Measurements from ENCODE around the gene DOCK3.

DOCK3 gene, protein sequence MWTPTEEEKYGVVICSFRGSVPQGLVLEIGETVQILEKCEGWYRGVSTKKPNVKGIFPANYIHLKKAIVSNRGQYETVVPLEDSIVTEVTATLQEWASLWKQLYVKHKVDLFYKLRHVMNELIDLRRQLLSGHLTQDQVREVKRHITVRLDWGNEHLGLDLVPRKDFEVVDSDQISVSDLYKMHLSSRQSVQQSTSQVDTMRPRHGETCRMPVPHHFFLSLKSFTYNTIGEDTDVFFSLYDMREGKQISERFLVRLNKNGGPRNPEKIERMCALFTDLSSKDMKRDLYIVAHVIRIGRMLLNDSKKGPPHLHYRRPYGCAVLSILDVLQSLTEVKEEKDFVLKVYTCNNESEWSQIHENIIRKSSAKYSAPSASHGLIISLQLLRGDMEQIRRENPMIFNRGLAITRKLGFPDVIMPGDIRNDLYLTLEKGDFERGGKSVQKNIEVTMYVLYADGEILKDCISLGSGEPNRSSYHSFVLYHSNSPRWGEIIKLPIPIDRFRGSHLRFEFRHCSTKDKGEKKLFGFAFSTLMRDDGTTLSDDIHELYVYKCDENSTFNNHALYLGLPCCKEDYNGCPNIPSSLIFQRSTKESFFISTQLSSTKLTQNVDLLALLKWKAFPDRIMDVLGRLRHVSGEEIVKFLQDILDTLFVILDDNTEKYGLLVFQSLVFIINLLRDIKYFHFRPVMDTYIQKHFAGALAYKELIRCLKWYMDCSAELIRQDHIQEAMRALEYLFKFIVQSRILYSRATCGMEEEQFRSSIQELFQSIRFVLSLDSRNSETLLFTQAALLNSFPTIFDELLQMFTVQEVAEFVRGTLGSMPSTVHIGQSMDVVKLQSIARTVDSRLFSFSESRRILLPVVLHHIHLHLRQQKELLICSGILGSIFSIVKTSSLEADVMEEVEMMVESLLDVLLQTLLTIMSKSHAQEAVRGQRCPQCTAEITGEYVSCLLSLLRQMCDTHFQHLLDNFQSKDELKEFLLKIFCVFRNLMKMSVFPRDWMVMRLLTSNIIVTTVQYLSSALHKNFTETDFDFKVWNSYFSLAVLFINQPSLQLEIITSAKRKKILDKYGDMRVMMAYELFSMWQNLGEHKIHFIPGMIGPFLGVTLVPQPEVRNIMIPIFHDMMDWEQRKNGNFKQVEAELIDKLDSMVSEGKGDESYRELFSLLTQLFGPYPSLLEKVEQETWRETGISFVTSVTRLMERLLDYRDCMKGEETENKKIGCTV (N-terminal part only)

DNA sequence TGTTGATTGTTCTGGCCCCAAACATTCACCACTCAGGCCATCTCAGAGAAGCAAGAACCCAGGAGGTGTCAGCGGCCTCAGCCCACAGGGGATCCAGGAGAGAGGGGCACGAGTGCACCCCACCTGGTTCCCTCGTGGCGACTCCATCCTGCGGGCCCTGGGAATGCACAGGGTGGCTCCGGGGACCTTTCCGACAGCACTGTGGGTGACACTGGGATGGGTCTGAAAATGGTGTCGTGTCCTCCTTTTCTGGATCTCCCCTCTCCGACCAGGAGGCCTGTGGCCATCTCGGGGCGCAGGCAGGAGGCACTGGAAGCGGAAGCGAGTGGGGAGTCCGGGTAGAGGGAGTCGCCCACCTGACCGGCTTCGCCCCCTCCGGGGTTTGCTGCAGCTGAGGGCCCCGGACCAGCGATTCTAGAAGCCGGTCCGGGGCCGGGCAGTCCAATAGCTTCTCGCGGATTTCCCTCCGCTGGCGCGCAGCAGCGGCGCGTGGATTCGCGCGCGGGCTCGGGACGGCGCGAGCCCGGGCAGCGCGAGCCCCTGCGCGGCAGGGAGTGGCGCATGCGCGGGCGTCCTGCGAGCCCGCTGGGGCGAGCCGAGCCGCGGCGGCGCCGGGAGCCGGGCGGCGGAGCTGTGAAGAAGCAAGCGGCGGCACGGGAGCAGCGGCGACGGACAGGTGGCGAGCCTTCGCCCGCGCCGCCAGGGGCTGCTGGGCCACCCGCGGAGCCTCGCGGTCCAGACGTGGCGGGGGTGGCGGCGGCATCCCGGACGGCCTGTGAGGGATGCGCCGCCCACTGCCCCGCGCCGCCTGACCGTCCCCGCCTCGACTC is at the start of gene DOCK3:
DOCK3 (plus strand) TSS at position 579 of the 830 bp plus-strand sequence. CDS start 337 bp downstream, outside the sequence.
- Histone ChIP-seq H3K4me1 (ENCODE audit: low read depth, poor library complexity, severe bottlenecking) (peaks cover 6% of the 10 kb centered on the region), H3K27ac (no peak within 1 kb of the TSS), H3K79me2 (ENCODE audit: insufficient read depth, low read depth) (no peaks in the 10 kb centered on the region), H3K4me2 (peak within 1 kb of the TSS; percentile 52), H2AFZ (ENCODE audit: low read depth) (peak within 1 kb of the TSS; percentile 57), H4K20me1 (ENCODE audit: insufficient read depth) (no peaks in the 10 kb centered on the region), H3K4me3 (IDR thresholded peaks at IDR 0.05; ENCODE audit: insufficient read depth, low read depth, low read length) (no peak within 1 kb of the TSS), H3K9ac (no peak within 1 kb of the TSS; the same call in 1 of the 2 replicates), H3K36me3 (ENCODE audit: insufficient read depth) (no peaks in the 10 kb centered on the region), H3K27me3 (ENCODE audit: insufficient read depth, low read depth) (peaks cover 9% of the 10 kb centered on the region; the same call in 1 of the 2 replicates)
- TF ChIP-seq, protein P1, sequence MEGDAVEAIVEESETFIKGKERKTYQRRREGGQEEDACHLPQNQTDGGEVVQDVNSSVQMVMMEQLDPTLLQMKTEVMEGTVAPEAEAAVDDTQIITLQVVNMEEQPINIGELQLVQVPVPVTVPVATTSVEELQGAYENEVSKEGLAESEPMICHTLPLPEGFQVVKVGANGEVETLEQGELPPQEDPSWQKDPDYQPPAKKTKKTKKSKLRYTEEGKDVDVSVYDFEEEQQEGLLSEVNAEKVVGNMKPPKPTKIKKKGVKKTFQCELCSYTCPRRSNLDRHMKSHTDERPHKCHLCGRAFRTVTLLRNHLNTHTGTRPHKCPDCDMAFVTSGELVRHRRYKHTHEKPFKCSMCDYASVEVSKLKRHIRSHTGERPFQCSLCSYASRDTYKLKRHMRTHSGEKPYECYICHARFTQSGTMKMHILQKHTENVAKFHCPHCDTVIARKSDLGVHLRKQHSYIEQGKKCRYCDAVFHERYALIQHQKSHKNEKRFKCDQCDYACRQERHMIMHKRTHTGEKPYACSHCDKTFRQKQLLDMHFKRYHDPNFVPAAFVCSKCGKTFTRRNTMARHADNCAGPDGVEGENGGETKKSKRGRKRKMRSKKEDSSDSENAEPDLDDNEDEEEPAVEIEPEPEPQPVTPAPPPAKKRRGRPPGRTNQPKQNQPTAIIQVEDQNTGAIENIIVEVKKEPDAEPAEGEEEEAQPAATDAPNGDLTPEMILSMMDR (conservative IDR thresholded peaks at IDR 0.05; ENCODE audit: low read depth, low read length): no peak

DNA sequence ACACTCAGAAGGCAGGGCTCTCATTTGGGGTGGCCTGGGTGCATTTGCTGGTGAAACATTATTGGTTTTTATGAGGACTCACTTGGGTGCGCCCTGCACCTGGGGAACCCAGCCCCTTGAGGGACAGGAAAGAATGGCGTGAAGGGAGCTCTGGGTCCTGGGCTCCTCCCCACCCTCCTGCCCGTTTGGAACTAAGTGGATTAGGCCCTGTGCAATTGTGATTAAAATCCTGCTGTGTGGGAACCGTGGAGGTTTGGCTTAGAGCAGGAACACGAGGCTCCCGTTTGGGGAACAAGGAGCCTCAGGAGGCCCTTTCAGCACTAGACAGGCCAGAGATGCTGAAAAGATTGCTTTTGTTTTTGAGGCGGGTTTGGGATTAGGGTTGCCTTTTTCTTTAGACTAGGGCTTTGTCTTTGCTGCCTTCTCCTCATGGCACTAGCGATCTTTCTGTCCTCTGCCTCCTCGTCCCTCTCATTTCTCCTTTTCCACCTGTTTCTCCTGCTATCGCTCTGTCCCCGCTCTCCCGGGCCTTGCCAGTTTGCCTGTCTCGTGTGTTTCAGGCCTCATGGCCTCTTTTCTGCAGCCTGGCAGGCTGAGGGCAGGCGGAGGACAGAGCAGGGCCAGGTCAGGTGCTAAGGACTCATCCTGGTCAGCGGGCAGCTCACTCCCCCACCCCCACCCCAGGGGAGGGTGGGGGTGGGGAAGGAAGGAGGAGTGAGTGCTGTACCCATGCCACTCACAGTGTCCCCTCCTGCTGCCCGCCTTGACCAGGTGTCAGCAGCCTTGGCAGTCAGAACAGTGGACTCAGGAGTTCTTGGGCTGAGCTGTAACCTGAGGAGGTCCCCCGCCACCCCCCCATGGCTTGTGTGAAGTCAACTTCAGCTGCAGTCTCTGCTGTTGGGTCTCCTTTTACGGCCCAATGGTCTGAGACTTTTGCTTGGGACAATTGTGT is 49.2 kb upstream of the DOCK3 start:
- Histone ChIP-seq H3K4me1 (ENCODE audit: low read depth, poor library complexity, severe bottlenecking) (peaks cover 16% of the 10 kb centered on the region), H3K27ac (no peak overlapping the region), H3K4me2 (no peak overlapping the region), H3K27me3 (ENCODE audit: insufficient read depth, low read depth) (no peaks in the 10 kb centered on the region), H3K4me3 (IDR thresholded peaks at IDR 0.05; ENCODE audit: insufficient read depth, low read depth, low read length) (no peak overlapping the region), H3K9ac (no peak overlapping the region), H3K36me3 (ENCODE audit: insufficient read depth) (no peaks in the 10 kb centered on the region), H2AFZ (ENCODE audit: low read depth) (no peak overlapping the region), H3K79me2 (ENCODE audit: insufficient read depth, low read depth) (no peaks in the 10 kb centered on the region), H4K20me1 (ENCODE audit: insufficient read depth) (no peaks in the 10 kb centered on the region)
- TF ChIP-seq, protein P1 (conservative IDR thresholded peaks at IDR 0.05; ENCODE audit: low read depth, low read length): no peak

- H3K9ac ChIP-seq: no peak overlapping the region
- no peak overlapping the region for H3K27ac ChIP-seq
- no peaks in the 10 kb centered on the region for H3K79me2 ChIP-seq (ENCODE audit: insufficient read depth, low read depth)
- TF ChIP-seq, protein P1 (conservative IDR thresholded peaks at IDR 0.05; ENCODE audit: low read depth, low read length): no peak
- no peaks in the 10 kb centered on the region for H3K27me3 ChIP-seq (ENCODE audit: insufficient read depth, low read depth)
- no peaks in the 10 kb centered on the region for H3K36me3 ChIP-seq (ENCODE audit: insufficient read depth)
- no peak overlapping the region for H3K4me3 ChIP-seq (IDR thresholded peaks at IDR 0.05; ENCODE audit: insufficient read depth, low read depth, low read length)
- H2AFZ ChIP-seq (ENCODE audit: low read depth): no peak overlapping the region
- H3K4me2 ChIP-seq: no peak overlapping the region
- H4K20me1 ChIP-seq (ENCODE audit: insufficient read depth): no peaks in the 10 kb centered on the region
- peaks cover 16% of the 10 kb centered on the region for H3K4me1 ChIP-seq (ENCODE audit: low read depth, poor library complexity, severe bottlenecking)
These were observed 48.3 kb upstream of the DOCK3 start for GRCh38 chr3:50626401-50626800.

Measured in KMS-11 (cell line).